ENCODE measurements around the gene POLE2. TPM values are rescaled to one million over a fixed set of nuclear protein-coding genes. Genes with fewer than 3 reads are reported as not detected.
A peak's percentile ranks its signal among the peaks of the same experiment; 100 is the strongest.

POLE2 gene
- total and polyA plus RNA-seq, 2 of the 4 experiments (the other 2 are of a cell fraction): 12.2 to 12.3 TPM

DNA sequence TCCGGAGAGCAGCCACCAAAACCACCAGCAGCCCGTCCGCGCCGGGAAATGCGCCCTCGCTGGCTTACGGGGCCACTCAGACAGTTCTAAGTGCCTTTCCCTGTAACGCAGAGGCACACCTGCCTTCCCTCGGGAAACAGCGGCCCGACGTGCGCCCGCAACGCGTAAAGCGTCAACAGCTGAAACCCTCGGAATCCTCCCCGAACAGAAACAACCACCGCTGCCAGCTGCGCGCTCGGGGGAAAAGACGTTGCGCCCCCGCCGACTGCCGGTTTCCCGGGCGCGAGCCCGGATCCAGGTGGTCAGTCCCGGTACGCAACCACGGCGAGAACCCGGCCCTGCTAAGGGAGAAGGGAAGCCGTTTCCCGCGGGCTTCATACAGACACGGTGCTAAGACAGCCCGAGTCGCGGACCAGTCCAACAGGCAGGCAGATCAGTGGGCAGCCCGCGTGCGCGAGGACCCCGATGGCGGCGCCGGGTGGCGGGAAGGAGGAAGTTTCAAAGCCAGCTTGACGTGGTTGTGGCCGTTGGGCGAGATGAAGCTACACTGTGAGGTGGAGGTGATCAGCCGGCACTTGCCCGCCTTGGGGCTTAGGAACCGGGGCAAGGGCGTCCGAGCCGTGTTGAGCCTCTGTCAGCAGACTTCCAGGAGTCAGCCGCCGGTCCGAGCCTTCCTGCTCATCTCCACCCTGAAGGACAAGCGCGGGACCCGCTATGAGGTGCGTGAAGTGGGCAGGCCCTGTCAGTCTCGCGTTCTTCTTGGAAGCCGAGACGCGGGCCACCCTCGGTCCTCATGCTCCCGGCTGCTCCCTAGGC, 89.3 kb downstream of the POLE2 start, which contains the start of gene LRR1 (continued):
- no peak for TF ChIP-seq MAZ (IDR thresholded peaks at IDR 0.05; ENCODE audit: borderline replicate concordance, low read depth, low read length)

DNA sequence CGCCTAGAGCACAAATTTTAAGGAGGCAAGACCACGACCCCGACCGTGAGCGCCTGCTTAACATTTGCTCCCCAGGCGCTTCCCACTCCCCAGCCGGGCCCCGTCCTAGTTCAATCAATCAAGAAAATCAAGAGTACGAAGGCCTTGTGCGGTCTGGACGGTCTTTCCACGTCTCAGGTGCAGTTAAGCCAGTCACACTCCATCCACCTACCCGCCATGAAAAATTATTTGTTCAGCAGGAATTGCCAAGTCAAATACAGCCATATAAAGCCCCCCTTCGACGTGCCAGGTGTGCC, 89.9 kb downstream of the POLE2 start:
- H3K4me2 ChIP-seq (ENCODE audit: low read depth, low read length): peak overlapping the region; percentile 92
- peak overlapping the region; percentile 79 for H2AK5ac ChIP-seq (ENCODE audit: low read depth, low read length)
- 0% methylated on average over 1 of the region's 15 CpGs; no CpG with 5 or more reads in 1 of the 2 experiments for WGBS, 2 experiments (ENCODE audit: extremely low coverage in 2 of 2, insufficient read length in 1 of 2)
- intact Hi-C loops (cut with micrococcal nuclease) (no loop called here), dilution Hi-C loops (cut with HindIII; ENCODE audit: low sequenced_read_pairs, unreplicated experiment) (no loop called here), in situ Hi-C loops (cut with MboI; ENCODE audit: low sequenced_read_pairs) (no loop called here)
- peak overlapping the region; percentile 98 for H2AK9ac ChIP-seq (replicated peaks; ENCODE audit: low read depth, low read length, poor library complexity)
- POLR2A ChIA-PET (ENCODE audit: unreplicated experiment): no interaction called here
- H3K27me3 ChIP-seq (ENCODE audit: control insufficient read depth, insufficient read depth, low read length): no peaks in the 10 kb centered on the region
- 0 out of 2 replicates have a peak, but pooled peaks cover 3% of the 10 kb centered on the region for H3K4me1 ChIP-seq (ENCODE audit: control insufficient read depth, insufficient read depth, low read length)
- H3K27ac ChIP-seq (ENCODE audit: insufficient read depth, low read length): peak overlapping the region; percentile 90
- H3K23ac ChIP-seq (ENCODE audit: low read depth, low read length): peak overlapping the region; percentile 97
- H3K56ac ChIP-seq (ENCODE audit: extremely low read depth, insufficient read depth, low read length): peak overlapping the region; percentile 88; the same call in 1 of the 2 replicates
- no peak overlapping the region for H2BK20ac ChIP-seq (ENCODE audit: low read depth, low read length)
- H3K18ac ChIP-seq (ENCODE audit: low read depth, low read length): no peak overlapping the region; the same call in none of the 2 replicates
- peak overlapping the region; percentile 82 for H3K9ac ChIP-seq (ENCODE audit: low read depth, low read length)
- H4K5ac ChIP-seq (ENCODE audit: low read depth, low read length): peak overlapping the region; percentile 66
- H3K9me3 ChIP-seq (ENCODE audit: control insufficient read depth, insufficient read depth, low read length): no peaks in the 10 kb centered on the region
- peak overlapping the region; percentile 84 for H3K14ac ChIP-seq (replicated peaks; ENCODE audit: low read depth, low read length)
- H3K9me1 ChIP-seq (ENCODE audit: insufficient read depth, low read length): peaks cover 4% of the 10 kb centered on the region; the same call in 1 of the 2 replicates
- H3K4ac ChIP-seq (ENCODE audit: low read depth, low read length): peak overlapping the region; percentile 84
- H3K4me3 ChIP-seq (ENCODE audit: insufficient read depth, low read depth, low read length): peak overlapping the region; percentile 66
- H4K91ac ChIP-seq (ENCODE audit: insufficient read depth, low read depth, low read length): peak overlapping the region; percentile 97
- no peaks in the 10 kb centered on the region for H3K36me3 ChIP-seq (ENCODE audit: control insufficient read depth, insufficient read depth, low read length)
- no TSS peak for BruUV-seq (replicated peaks)
- H3K79me1 ChIP-seq (ENCODE audit: low read depth in 1 of 2, low read length in 2 of 2): peaks cover 16 to 36% of the 10 kb centered on the region in 2 experiments
- no peaks in the 10 kb centered on the region for H4K20me1 ChIP-seq (ENCODE audit: insufficient read depth, low read length)
- DNase-seq: no peak
- CTCF ChIA-PET: interaction anchor here (2.0 kb wide), 1 partner anchor 11 kb away, joined by 7 read pairs; no protein-coding TSS in a partner anchor
- H2AFZ ChIP-seq (replicated peaks; ENCODE audit: low read length, poor library complexity): peak overlapping the region; percentile 98
- peak overlapping the region; percentile 94 for H2BK5ac ChIP-seq (ENCODE audit: low read depth, low read length, poor library complexity, severe bottlenecking)
- no peak overlapping the region for H2BK15ac ChIP-seq (ENCODE audit: low read depth, low read length)
- H4K8ac ChIP-seq (ENCODE audit: low read depth in 2 of 2, low read length in 2 of 2): peak overlapping the region; percentile 68 to 99
- peak overlapping the region; percentile 82; the same call in 1 of the 2 replicates for H2BK120ac ChIP-seq (ENCODE audit: low read depth, low read length)
- ATAC-seq (ENCODE audit: low read depth): no peak
- no peak for TF ChIP-seq CHD1 (IDR thresholded peaks at IDR 0.05; ENCODE audit: low read depth, low read length)
- no peak for TF ChIP-seq MXI1 (IDR thresholded peaks at IDR 0.05; ENCODE audit: borderline replicate concordance, low read depth, low read length)
- TF ChIP-seq SMC3 (IDR thresholded peaks at IDR 0.05; ENCODE audit: low read depth, low read length): no peak
- TF ChIP-seq BHLHE40 (IDR thresholded peaks at IDR 0.05; ENCODE audit: low read depth, low read length): no peak
- TF ChIP-seq RCOR1 (IDR thresholded peaks at IDR 0.05; ENCODE audit: insufficient replicate concordance, low read length): no peak
- no peak for TF ChIP-seq MAZ (IDR thresholded peaks at IDR 0.05; ENCODE audit: borderline replicate concordance, low read depth, low read length)
- no peak for TF ChIP-seq POLR2A (IDR thresholded peaks at IDR 0.05; ENCODE audit: low read depth, low read length)
- TF ChIP-seq, protein P1, sequence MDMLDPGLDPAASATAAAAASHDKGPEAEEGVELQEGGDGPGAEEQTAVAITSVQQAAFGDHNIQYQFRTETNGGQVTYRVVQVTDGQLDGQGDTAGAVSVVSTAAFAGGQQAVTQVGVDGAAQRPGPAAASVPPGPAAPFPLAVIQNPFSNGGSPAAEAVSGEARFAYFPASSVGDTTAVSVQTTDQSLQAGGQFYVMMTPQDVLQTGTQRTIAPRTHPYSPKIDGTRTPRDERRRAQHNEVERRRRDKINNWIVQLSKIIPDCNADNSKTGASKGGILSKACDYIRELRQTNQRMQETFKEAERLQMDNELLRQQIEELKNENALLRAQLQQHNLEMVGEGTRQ (IDR thresholded peaks at IDR 0.05; ENCODE audit: low read depth, low read length): no peak
- no peak for TF ChIP-seq CEBPB (IDR thresholded peaks at IDR 0.05; ENCODE audit: low read depth, low read length)
- TF ChIP-seq NFE2L2 (IDR thresholded peaks at IDR 0.05; ENCODE audit: low read depth, low read length): no peak
- TF ChIP-seq, protein P2, sequence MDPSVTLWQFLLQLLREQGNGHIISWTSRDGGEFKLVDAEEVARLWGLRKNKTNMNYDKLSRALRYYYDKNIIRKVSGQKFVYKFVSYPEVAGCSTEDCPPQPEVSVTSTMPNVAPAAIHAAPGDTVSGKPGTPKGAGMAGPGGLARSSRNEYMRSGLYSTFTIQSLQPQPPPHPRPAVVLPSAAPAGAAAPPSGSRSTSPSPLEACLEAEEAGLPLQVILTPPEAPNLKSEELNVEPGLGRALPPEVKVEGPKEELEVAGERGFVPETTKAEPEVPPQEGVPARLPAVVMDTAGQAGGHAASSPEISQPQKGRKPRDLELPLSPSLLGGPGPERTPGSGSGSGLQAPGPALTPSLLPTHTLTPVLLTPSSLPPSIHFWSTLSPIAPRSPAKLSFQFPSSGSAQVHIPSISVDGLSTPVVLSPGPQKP (IDR thresholded peaks at IDR 0.05; ENCODE audit: borderline replicate concordance, low read depth, low read length): no peak
- no peak for TF ChIP-seq FOS (IDR thresholded peaks at IDR 0.05; ENCODE audit: low read depth, low read length)
- TF ChIP-seq RFX5 (IDR thresholded peaks at IDR 0.05; ENCODE audit: low read depth, low read length): no peak
- TF ChIP-seq MAFK (IDR thresholded peaks at IDR 0.05; ENCODE audit: low read depth, low read length): no peak
- TF ChIP-seq RAD21 (IDR thresholded peaks at IDR 0.05; ENCODE audit: low read length): no peak

Data from IMR-90 (cell line).